PC-9 (cell line): ENCODE measurements around the gene HRNR. TPM values are rescaled to one million over a fixed set of nuclear protein-coding genes. Genes with fewer than 3 reads are reported as not detected.

Source experiments
- BruUV-seq: library from RNA; stranded (reverse); fragments of 400-500 nt; replicated peaks from 2 replicates; lab custom pipeline; 2021; lab: Mats Ljungman, UMichigan
- CTCF ChIA-PET: fragments of 300-600 bp; sonication (Branson Sonifier 250); formaldehyde crosslinking; loops from one replicate; lab custom pipeline; 2022; ENCODE audit warnings: antibody characterized with exemption; lab: Charles Lee
- POLR2A ChIA-PET: fragments of 300-600 bp; sonication (Branson Sonifier 250); formaldehyde crosslinking; loops from one replicate; lab custom pipeline; 2022; ENCODE audit warnings: antibody characterized with exemption; ENCODE audit not compliant: unreplicated experiment; lab: Charles Lee
- DNase-seq, 2 experiments: peaks; one replicate each; pipeline versions ENCODE4 v3.0.0 to v3.0.0-alpha.2; 2015 to 2022; ENCODE audit warnings: mixed read lengths in 1 of 2
- H2AFZ ChIP-seq: fragments of 200-600 bp; sonication (generic); 2 replicates; pipeline ENCODE4 v1.8.1; 2017; ENCODE audit warnings: antibody characterized with exemption
- H3F3A ChIP-seq: fragments of 200-600 bp; sonication (generic); 2 replicates; pipeline ENCODE4 v1.8.1; 2017; ENCODE audit warnings: antibody characterized with exemption, mild to moderate bottlenecking, low read depth; ENCODE audit not compliant: insufficient read depth
- H3K27ac ChIP-seq: fragments of 200-600 bp; sonication (generic); 2 replicates; pipeline ENCODE4 v1.6.1; 2016; ENCODE audit warnings: mixed run types
- H3K27me3 ChIP-seq: fragments of 200-600 bp; sonication (generic); 2 replicates; pipeline ENCODE4 v1.6.1; 2016; ENCODE audit warnings: low read depth, mixed run types; ENCODE audit not compliant: insufficient read depth
- H3K36me3 ChIP-seq: fragments of 200-600 bp; sonication (generic); 2 replicates; pipeline ENCODE4 v1.6.1; 2016; ENCODE audit warnings: low read depth, mixed run types
- H3K4me1 ChIP-seq: fragments of 200-600 bp; sonication (generic); replicated peaks from 2 replicates; pipeline ENCODE4 v1.6.1; 2016; ENCODE audit warnings: mixed run types; ENCODE audit not compliant: insufficient read depth
- H3K4me2 ChIP-seq: fragments of 200-600 bp; sonication (generic); 2 replicates; pipeline ENCODE4 v1.6.1; 2017; ENCODE audit warnings: mixed run types
- H3K4me3 ChIP-seq: fragments of 200-600 bp; sonication (generic); 2 replicates; pipeline ENCODE4 v1.6.1; 2016; ENCODE audit warnings: mixed run types
- H3K79me2 ChIP-seq: fragments of 200-600 bp; sonication (generic); 2 replicates; pipeline ENCODE4 v1.6.1; 2017; ENCODE audit warnings: low read depth, mixed run types
- H3K9me2 ChIP-seq: fragments of 200-600 bp; sonication (generic); 2 replicates; pipeline ENCODE4 v1.8.1; 2017; ENCODE audit warnings: mild to moderate bottlenecking; ENCODE audit not compliant: insufficient read depth
- H3K9me3 ChIP-seq: fragments of 200-600 bp; sonication (generic); 2 replicates; pipeline ENCODE4 v1.8.1; 2016; ENCODE audit warnings: low read depth; ENCODE audit not compliant: insufficient read depth
- H4K20me1 ChIP-seq: fragments of 200-600 bp; sonication (generic); 2 replicates; pipeline ENCODE4 v1.8.1; 2017; ENCODE audit not compliant: insufficient read depth
- CTCF ChIP-seq: fragments of 200-600 bp; sonication (generic); conservative IDR thresholded peaks from 2 replicates; pipeline ENCODE4 v1.6.1; 2017; ENCODE audit warnings: mixed run types, antibody characterized with exemption, mild to moderate bottlenecking, moderate library complexity
- EZH2 ChIP-seq: fragments of 200-600 bp; sonication (generic); IDR thresholded peaks from 2 replicates; pipeline ENCODE4 v1.8.0; 2017; ENCODE audit warnings: antibody characterized with exemption, low read depth
- intact Hi-C: fragments of 100-400 bp; cut with micrococcal nuclease; formaldehyde crosslinking; loops from one replicate; pipeline ENCODE4 v1.10.0; 2022; ENCODE audit not compliant: unreplicated experiment
- total RNA-seq: library from RNA; stranded (reverse); gene quantifications from 2 replicates; pipeline ENCODE4 v1.2.3, GENCODE V29; 2021

HRNR gene
- total RNA-seq, 1 experiment from 2014 or later, result not detected

- no peaks in the 10 kb centered on the region for H3K27me3 ChIP-seq
- H2AFZ ChIP-seq, result no peak overlapping the region
- no peaks in the 10 kb centered on the region for H3K36me3 ChIP-seq
- H3K4me3 ChIP-seq, result no peak overlapping the region
- no peaks in the 10 kb centered on the region for H3K9me2 ChIP-seq
- no TSS peak for BruUV-seq
- ChIA-PET POLR2A (no interaction called here), CTCF (interaction anchor here (1.2 kb wide), 1 partner anchor 12 kb away, joined by 3 read pairs; no protein-coding TSS in a partner anchor)
- H3F3A ChIP-seq, result peaks cover 24% of the 10 kb centered on the region
- intact Hi-C loops, result no loop called here
- no peak for DNase-seq
- H3K4me1 ChIP-seq, result peaks cover 45% of the 10 kb centered on the region
- H3K4me2 ChIP-seq, result no peak overlapping the region
- no peak overlapping the region for H3K27ac ChIP-seq
- H3K79me2 ChIP-seq, result no peaks in the 10 kb centered on the region
- TF ChIP-seq EZH2 (no peak), CTCF (no peak)
- no peaks in the 10 kb centered on the region for H4K20me1 ChIP-seq
- no peaks in the 10 kb centered on the region for H3K9me3 ChIP-seq
Measured at GRCh38 chr1:152170287-152170905, 53.6 kb downstream of the HRNR start.

DNA sequence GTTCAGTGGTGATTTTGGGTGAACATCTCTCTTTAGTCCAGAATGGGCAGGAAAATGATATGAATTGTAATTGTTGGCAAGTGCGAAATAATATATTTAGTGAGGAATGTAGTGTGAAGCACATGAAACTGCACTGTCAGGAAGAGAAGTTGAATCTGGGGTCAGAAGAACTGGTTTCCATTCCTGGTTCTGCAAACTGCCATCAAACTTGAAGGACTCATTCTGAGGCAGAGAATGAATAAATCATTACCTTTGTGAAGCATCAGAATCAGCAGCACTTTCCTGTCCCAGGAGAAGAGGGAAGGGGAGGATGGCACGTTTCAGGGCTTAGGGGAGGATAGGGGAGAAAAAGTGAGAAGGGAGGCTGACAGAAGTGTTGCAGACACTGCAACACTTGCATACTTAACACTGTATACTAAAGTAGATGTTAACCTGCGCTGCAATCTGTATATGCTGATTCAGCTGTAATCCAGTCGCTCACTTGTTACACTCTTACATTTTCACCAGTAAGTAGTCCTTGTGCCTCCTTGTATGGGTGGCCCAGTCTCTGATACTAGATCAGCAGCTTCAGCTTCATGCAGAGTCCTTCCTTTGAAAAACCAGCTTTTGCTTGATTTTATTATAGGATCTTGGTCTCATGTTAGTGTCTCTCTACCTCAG, 54.5 kb downstream of the HRNR start:
- H3K27me3 ChIP-seq, result no peaks in the 10 kb centered on the region
- CTCF ChIA-PET, result interaction anchor here (1.2 kb wide), 1 partner anchor 13 kb away, joined by 3 read pairs; no protein-coding TSS in a partner anchor
- no peak for DNase-seq
- peaks cover 54% of the 10 kb centered on the region for H3K4me1 ChIP-seq
- H3K36me3 ChIP-seq, result no peaks in the 10 kb centered on the region
- H3K4me2 ChIP-seq, result peak overlapping the region; percentile 45; the same call in 1 of the 2 replicates
- TF ChIP-seq CTCF, result no peak
- no peak for TF ChIP-seq EZH2
- H2AFZ ChIP-seq, result no peak overlapping the region
- H3K27ac ChIP-seq, result no peak overlapping the region
- intact Hi-C loops, result loop anchor here (2.0 to 5.0 kb wide), 3 partner anchors 13 to 222 kb away; no protein-coding TSS in a partner anchor
- no peaks in the 10 kb centered on the region for H3K9me2 ChIP-seq
- no peaks in the 10 kb centered on the region for H3K79me2 ChIP-seq
- no peak overlapping the region for H3K4me3 ChIP-seq
- peaks cover 33% of the 10 kb centered on the region for H3F3A ChIP-seq
- H3K9me3 ChIP-seq, result no peaks in the 10 kb centered on the region
- BruUV-seq, result no TSS peak
- POLR2A ChIA-PET, result no interaction called here
- H4K20me1 ChIP-seq, result no peaks in the 10 kb centered on the region

DNA sequence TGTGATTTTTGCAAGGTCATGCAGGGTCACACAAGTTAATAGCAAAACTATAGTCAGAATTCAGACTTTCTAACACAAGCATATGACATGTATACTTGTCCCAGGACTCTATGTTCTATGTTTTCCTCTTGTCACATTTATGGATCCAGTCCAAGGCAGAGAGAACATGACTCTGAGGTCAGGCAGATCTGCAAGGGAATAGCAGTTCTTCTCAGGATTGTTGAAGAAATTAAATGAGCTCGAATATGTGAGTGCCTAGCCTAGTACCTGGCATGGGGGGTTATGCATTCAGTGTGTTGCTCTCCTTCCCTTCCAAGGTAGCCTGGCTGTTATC, 55.5 kb downstream of the HRNR start:
- Histone ChIP-seq H3K4me1 (peaks cover 64% of the 10 kb centered on the region), H3K4me2 (peak overlapping the region; percentile 45), H4K20me1 (no peaks in the 10 kb centered on the region), H3K27me3 (no peaks in the 10 kb centered on the region), H3K9me3 (no peaks in the 10 kb centered on the region), H3K4me3 (no peak overlapping the region), H3K36me3 (no peaks in the 10 kb centered on the region), H3K27ac (peak overlapping the region; percentile 73), H3F3A (peaks cover 42% of the 10 kb centered on the region), H2AFZ (no peak overlapping the region), H3K9me2 (no peaks in the 10 kb centered on the region), H3K79me2 (no peaks in the 10 kb centered on the region)
- no TSS peak for BruUV-seq
- DNase-seq, result no peak
- POLR2A ChIA-PET, result interaction anchor here (0.6 kb wide), 1 partner anchor 120 kb away, joined by 8 read pairs; no protein-coding TSS in a partner anchor
- CTCF ChIA-PET, result no interaction called here
- intact Hi-C loops, result loop anchor here (2.0 to 5.0 kb wide), 3 partner anchors 14 to 221 kb away; no protein-coding TSS in a partner anchor
- TF ChIP-seq EZH2 (no peak), CTCF (no peak)
